GM12865 (cell line): Measurements from ENCODE around the gene BAZ2B.

Experiments
- DNase-seq: peaks from one replicate; pipeline ENCODE4 v3.0.0; 2010; ENCODE audit warnings: low read depth
- H3K4me3 ChIP-seq: 2 replicates; pipeline ENCODE4 v1.5.1; 2011; ENCODE audit warnings: mild to moderate bottlenecking, low read depth, low read length, control low read depth
- TF ChIP-seq, protein P1 (sequence below): IDR thresholded peaks from 2 replicates; pipeline ENCODE4 v1.5.1; 2011; ENCODE audit warnings: low read length, control low read depth, low read depth, inconsistent platforms; ENCODE audit not compliant: insufficient read depth; ENCODE audit errors: missing control alignments

BAZ2B gene

GRCh38 chr2:159508140-159508539 is 108.2 kb downstream of the BAZ2B start:
- DNase-seq, result no peak
- no peak overlapping the region for H3K4me3 ChIP-seq
- TF ChIP-seq, protein P1, sequence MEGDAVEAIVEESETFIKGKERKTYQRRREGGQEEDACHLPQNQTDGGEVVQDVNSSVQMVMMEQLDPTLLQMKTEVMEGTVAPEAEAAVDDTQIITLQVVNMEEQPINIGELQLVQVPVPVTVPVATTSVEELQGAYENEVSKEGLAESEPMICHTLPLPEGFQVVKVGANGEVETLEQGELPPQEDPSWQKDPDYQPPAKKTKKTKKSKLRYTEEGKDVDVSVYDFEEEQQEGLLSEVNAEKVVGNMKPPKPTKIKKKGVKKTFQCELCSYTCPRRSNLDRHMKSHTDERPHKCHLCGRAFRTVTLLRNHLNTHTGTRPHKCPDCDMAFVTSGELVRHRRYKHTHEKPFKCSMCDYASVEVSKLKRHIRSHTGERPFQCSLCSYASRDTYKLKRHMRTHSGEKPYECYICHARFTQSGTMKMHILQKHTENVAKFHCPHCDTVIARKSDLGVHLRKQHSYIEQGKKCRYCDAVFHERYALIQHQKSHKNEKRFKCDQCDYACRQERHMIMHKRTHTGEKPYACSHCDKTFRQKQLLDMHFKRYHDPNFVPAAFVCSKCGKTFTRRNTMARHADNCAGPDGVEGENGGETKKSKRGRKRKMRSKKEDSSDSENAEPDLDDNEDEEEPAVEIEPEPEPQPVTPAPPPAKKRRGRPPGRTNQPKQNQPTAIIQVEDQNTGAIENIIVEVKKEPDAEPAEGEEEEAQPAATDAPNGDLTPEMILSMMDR, result no peak

DNA sequence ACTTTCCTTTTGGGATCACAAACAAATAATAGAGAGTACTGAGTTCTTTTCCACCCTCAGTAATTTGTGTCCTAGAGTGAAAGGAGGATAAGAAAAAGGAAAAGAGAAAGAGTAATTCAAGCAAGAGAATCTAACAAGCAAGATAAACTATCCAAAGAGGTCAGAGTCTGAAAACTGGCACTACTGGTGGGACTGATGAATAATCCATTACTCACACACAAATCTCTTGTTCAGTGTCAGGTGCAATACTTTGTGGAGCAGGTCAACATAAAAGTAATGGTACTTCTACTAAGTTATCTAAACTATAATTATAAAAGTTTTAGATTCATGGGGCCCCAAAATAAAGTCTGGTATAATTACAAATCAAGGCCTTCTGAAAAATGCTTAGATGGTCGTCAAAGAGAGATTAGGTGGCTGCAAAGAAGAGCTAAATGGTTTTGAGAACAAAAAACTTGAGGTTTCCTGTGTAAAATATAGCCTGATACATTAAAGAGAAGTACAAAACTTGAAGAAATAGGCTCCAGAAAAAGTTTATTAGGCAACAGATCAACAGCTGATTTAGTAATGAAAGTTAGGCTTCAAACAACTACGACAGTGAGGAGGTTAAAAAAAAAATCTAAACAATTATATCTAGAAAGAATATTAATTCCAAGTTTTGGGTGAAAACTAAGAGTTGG is 109.4 kb downstream of the BAZ2B start:
- no peak for DNase-seq
- TF ChIP-seq, protein P1, result no peak

GRCh38 chr2:159506202-159506601 is 110.1 kb downstream of the BAZ2B start:
- DNase-seq, result no peak
- no peak overlapping the region for H3K4me3 ChIP-seq
- TF ChIP-seq, protein P1, result no peak

More for the DNA sequence above, 109.4 kb downstream of the BAZ2B start:
- no peak overlapping the region for H3K4me3 ChIP-seq

GRCh38 chr2:159505196-159505595 is 111.2 kb downstream of the BAZ2B start:
- no peak overlapping the region for H3K4me3 ChIP-seq

DNA sequence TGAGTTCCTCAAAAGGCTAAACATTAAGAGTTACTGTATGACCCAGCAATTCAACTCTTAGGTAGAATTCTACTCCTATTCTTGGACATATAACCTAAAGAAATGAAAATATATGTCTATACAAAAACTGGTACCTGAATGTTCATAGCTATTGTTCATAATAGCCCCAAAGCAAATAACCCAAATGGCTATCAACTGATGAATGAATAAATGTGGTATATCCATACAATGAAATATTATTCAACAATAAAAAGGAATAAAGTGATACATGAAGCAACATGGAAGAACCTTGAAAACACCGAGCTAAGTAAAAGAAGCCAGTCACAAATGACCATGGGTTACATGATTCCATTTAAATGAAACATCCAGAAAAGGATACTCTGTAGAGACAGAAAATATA is 114.6 kb downstream of the BAZ2B start:
- TF ChIP-seq, protein P1, result no peak
- H3K4me3 ChIP-seq, result no peak overlapping the region
- DNase-seq, result no peak

More at GRCh38 chr2:159505196-159505595, 111.2 kb downstream of the BAZ2B start:
- DNase-seq, result no peak
- TF ChIP-seq, protein P1, result no peak

DNA sequence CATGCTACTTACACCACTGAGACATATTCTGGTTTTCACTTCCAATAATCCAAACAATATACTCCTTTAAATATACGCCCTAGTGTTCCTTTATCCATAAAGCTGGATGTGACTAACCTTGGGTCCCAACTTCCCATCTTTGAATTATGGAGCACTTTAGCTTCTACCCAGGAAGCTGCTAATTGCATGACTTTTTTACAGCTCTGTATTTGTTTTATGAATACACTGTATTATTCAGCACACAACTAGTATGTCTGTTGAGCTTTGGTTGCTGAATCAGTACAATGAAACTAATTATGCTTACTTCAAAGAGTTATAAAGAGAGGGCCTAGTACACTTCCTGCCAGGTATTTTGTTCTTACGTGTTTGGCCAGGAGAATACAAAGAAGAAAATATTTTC is 118.5 kb downstream of the BAZ2B start:
- H3K4me3 ChIP-seq, result no peak overlapping the region
- TF ChIP-seq, protein P1, result no peak
- no peak for DNase-seq

- TF ChIP-seq, protein P1, result no peak
- no peak overlapping the region for H3K4me3 ChIP-seq
- peak; percentile 3 for DNase-seq
These were observed 119.1 kb downstream of the BAZ2B start for GRCh38 chr2:159497256-159497655.
